Measurements from ENCODE around the gene SLC25A39. TPM values are rescaled to one million over a fixed set of nuclear protein-coding genes. Genes with fewer than 3 reads are reported as not detected.
A peak's percentile ranks its signal among the peaks of the same experiment; 100 is the strongest.

The SLC25A39 gene
- total RNA-seq, 1 experiment from 2014 or later: 129 TPM

GRCh38 chr17:44310188-44310587 lies 14.4 kb downstream of the SLC25A39 start:
- H3K27me3 ChIP-seq (replicated peaks): peaks cover 57% of the 10 kb centered on the region
- peaks cover 7% of the 10 kb centered on the region; the same call in 1 of the 2 replicates for H3K4me1 ChIP-seq (replicated peaks)
- no peaks in the 10 kb centered on the region; the same call in 1 of the 2 replicates for H3K9me3 ChIP-seq (replicated peaks)
- H3K27ac ChIP-seq: no peak overlapping the region
- H3K36me3 ChIP-seq: no peaks in the 10 kb centered on the region
- no peak overlapping the region for H3K4me3 ChIP-seq
- DNase-seq (ENCODE audit: low read depth in 1 of 2, low spot score in 2 of 2): no peak

DNA sequence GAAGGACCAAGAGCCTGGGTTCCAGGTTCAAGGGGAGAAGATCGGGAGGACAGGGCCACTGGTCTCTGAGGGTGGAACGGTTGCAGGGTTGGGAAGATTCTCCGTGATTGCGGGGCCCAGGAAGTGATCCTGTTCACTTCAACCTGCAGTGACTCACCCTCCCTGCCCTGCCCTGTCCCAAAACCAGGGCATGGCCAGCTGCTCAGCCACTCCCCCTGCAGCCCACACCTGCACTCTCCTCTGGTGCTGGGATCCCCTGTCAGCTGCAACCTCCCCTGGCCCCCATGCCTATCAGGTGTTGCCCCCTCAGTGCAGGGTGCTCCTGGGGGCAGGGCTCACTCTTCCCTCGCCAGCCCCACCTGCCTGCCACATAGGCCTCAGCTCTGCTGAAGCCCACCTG lies 15.2 kb downstream of the SLC25A39 start:
- Histone ChIP-seq H3K36me3 (no peaks in the 10 kb centered on the region), H3K27me3 (replicated peaks) (peaks cover 56% of the 10 kb centered on the region), H3K4me1 (replicated peaks) (0 out of 2 replicates have a peak, but pooled peaks cover 3% of the 10 kb centered on the region), H3K9me3 (replicated peaks) (no peaks in the 10 kb centered on the region; the same call in 1 of the 2 replicates), H3K27ac (no peak overlapping the region), H3K4me3 (no peak overlapping the region)
- no peak for DNase-seq (ENCODE audit: low read depth in 1 of 2, low spot score in 2 of 2)

- no peaks in the 10 kb centered on the region for H3K36me3 ChIP-seq
- H3K4me3 ChIP-seq: no peak overlapping the region
- 0 out of 2 replicates have a peak, but pooled peaks cover 3% of the 10 kb centered on the region for H3K4me1 ChIP-seq (replicated peaks)
- no peak overlapping the region for H3K27ac ChIP-seq
- no peaks in the 10 kb centered on the region; the same call in 1 of the 2 replicates for H3K9me3 ChIP-seq (replicated peaks)
- no peak for DNase-seq (ENCODE audit: low read depth in 1 of 2, low spot score in 2 of 2)
- peaks cover 54% of the 10 kb centered on the region for H3K27me3 ChIP-seq (replicated peaks)
These were observed 15.8 kb downstream of the SLC25A39 start for GRCh38 chr17:44308865-44309264.

DNA sequence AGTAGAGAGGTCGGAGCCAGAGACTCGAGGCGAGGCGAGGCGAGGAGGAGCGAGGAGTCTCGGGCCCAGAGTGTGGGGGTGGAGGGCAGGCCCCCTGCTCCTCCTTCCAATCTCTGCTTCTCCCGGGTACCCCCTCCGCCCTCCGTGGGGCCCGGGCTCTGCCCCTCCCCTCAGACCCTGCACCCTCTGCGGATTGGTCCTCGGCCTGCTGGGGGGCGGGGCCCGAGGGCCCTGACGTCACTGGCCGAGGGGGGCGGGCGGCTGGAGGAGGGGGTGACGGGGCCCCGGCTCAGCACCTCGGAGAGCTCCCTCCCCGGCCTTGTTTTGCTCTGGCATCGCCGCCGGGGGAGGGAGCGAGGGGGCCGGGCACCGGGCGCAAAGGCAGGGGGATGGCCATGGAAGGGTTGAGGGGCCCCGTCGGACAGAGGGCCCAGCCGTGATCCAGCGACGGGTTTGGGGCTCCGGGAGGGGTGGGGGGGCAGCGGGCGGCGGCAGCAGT lies 16.3 kb downstream of the SLC25A39 start, which contains the start of gene RUNDC3A:
Gene RUNDC3A, plus strand, starts transcription at position 282 of the 499 bp plus-strand sequence. CDS start 232 bp downstream, outside the sequence.
- H3K9me3 ChIP-seq (replicated peaks): no peaks in the 10 kb centered on the region; the same call in 1 of the 2 replicates
- no peak within 1 kb of the TSS for H3K4me3 ChIP-seq
- peak; percentile 52 to 84 for DNase-seq (ENCODE audit: low read depth in 1 of 2, low spot score in 2 of 2)
- no peak within 1 kb of the TSS for H3K27ac ChIP-seq
- H3K27me3 ChIP-seq (replicated peaks): peaks cover 53% of the 10 kb centered on the region
- H3K4me1 ChIP-seq (replicated peaks): 0 out of 2 replicates have a peak, but pooled peaks cover 3% of the 10 kb centered on the region
- no peaks in the 10 kb centered on the region for H3K36me3 ChIP-seq

DNA sequence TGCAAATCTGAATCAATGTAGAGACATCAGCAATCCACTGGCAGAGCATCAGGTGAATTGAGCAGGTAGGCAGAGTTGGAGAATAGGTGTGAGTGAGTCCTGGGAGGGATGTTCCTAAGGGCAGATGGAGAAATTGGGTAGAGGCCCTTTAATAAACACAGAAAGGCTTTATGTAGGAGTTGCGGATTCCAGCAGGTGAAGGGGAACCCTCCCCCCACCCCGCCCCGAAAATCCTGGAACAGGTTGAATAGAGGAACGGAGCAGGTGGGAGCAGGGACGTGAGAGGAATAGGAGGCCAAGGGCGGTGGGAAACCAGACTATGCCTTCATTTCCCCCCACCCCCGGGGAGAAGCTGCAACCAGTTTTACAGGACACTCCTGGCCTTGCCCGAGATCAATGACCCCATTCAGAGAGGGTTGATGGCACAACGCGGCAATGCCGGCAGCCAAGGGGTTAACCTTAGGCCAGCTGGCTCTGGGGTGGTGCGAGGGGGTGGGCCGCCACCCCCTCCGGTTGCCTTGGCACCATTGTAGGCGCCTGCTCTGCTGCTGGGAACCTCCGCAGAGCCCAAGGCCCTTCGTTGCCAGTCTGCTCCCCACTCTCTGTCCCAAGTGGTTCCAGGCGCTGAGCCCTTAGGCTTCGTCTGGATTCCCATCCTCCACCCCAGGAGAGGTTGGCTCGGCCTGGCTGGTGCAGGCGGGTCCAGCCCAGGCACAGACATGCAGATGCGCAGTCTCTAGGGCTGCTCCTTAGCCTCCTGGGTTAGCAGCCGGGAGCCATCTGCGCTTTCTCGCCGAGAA lies 17.0 kb downstream of the SLC25A39 start:
- H3K4me1 ChIP-seq (replicated peaks): 0 out of 2 replicates have a peak, but pooled peaks cover 3% of the 10 kb centered on the region
- H3K36me3 ChIP-seq: no peaks in the 10 kb centered on the region
- H3K9me3 ChIP-seq (replicated peaks): no peaks in the 10 kb centered on the region; the same call in 1 of the 2 replicates
- DNase-seq (ENCODE audit: low read depth in 1 of 2, low spot score in 2 of 2): no peak
- H3K27ac ChIP-seq: no peak overlapping the region
- peaks cover 52% of the 10 kb centered on the region for H3K27me3 ChIP-seq (replicated peaks)
- H3K4me3 ChIP-seq: no peak overlapping the region

- H3K36me3 ChIP-seq: no peaks in the 10 kb centered on the region
- DNase-seq (ENCODE audit: low read depth in 1 of 2, low spot score in 2 of 2): no peak
- no peaks in the 10 kb centered on the region; the same call in 1 of the 2 replicates for H3K9me3 ChIP-seq (replicated peaks)
- H3K27ac ChIP-seq: no peak overlapping the region
- H3K27me3 ChIP-seq (replicated peaks): peaks cover 57% of the 10 kb centered on the region
- no peak overlapping the region for H3K4me3 ChIP-seq
- 0 out of 2 replicates have a peak, but pooled peaks cover 3% of the 10 kb centered on the region for H3K4me1 ChIP-seq (replicated peaks)
These were observed 20.0 kb downstream of the SLC25A39 start for GRCh38 chr17:44304651-44305050.

- no peaks in the 10 kb centered on the region for H3K36me3 ChIP-seq
- no peak for DNase-seq (ENCODE audit: low read depth in 1 of 2, low spot score in 2 of 2)
- H3K4me1 ChIP-seq (replicated peaks): no peaks in the 10 kb centered on the region
- no peak overlapping the region for H3K4me3 ChIP-seq
- no peak overlapping the region for H3K27ac ChIP-seq
- H3K27me3 ChIP-seq (replicated peaks): peaks cover 43% of the 10 kb centered on the region
- H3K9me3 ChIP-seq (replicated peaks): no peaks in the 10 kb centered on the region
These were observed 26.6 kb downstream of the SLC25A39 start for GRCh38 chr17:44297975-44298374.

GRCh38 chr17:44293509-44294226 lies 31.0 kb downstream of the SLC25A39 start:
- Histone ChIP-seq H3K9me3 (replicated peaks) (no peaks in the 10 kb centered on the region), H3K27me3 (replicated peaks) (peaks cover 32% of the 10 kb centered on the region), H3K27ac (no peak overlapping the region), H3K4me1 (replicated peaks) (no peaks in the 10 kb centered on the region), H3K36me3 (no peaks in the 10 kb centered on the region), H3K4me3 (no peak overlapping the region)
- no peak for DNase-seq (ENCODE audit: low read depth in 1 of 2, low spot score in 2 of 2)

DNA sequence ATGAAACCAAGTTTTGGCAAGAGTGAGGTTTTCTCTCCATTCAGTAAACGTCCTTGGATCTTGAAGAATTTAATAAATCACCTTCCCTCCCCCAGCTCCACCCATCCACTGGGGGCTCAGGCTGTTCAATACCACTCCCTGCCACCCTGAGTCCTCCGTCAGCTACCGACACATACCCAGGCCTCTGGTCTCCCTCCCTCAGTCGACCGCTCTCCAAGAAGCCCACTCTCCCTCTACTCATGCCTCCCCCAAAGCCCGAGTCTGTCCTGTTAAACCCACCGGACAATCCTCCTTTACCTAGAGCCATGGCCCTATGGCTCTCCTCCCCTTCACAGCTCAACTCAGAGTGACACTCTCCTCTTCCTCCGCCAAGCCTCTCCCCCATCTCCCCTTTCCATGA lies 37.0 kb downstream of the SLC25A39 start:
- Histone ChIP-seq H3K4me1 (replicated peaks) (no peaks in the 10 kb centered on the region), H3K9me3 (replicated peaks) (no peaks in the 10 kb centered on the region), H3K36me3 (no peaks in the 10 kb centered on the region), H3K27me3 (replicated peaks) (peaks cover 18% of the 10 kb centered on the region), H3K4me3 (no peak overlapping the region), H3K27ac (no peak overlapping the region)
- DNase-seq (ENCODE audit: low read depth in 1 of 2, low spot score in 2 of 2): no peak

- H3K4me3 ChIP-seq: no peak overlapping the region
- H3K36me3 ChIP-seq: no peaks in the 10 kb centered on the region
- no peak for DNase-seq (ENCODE audit: low read depth in 1 of 2, low spot score in 2 of 2)
- peaks cover 8% of the 10 kb centered on the region for H3K27me3 ChIP-seq (replicated peaks)
- H3K9me3 ChIP-seq (replicated peaks): no peaks in the 10 kb centered on the region
- H3K4me1 ChIP-seq (replicated peaks): peaks cover 11% of the 10 kb centered on the region
- H3K27ac ChIP-seq: no peak overlapping the region
These were observed 40.6 kb downstream of the SLC25A39 start for GRCh38 chr17:44284024-44284400.

GRCh38 chr17:44283344-44284023 lies 41.1 kb downstream of the SLC25A39 start:
- no peaks in the 10 kb centered on the region for H3K9me3 ChIP-seq (replicated peaks)
- H3K4me1 ChIP-seq (replicated peaks): peaks cover 11% of the 10 kb centered on the region
- no peaks in the 10 kb centered on the region for H3K36me3 ChIP-seq

DNA sequence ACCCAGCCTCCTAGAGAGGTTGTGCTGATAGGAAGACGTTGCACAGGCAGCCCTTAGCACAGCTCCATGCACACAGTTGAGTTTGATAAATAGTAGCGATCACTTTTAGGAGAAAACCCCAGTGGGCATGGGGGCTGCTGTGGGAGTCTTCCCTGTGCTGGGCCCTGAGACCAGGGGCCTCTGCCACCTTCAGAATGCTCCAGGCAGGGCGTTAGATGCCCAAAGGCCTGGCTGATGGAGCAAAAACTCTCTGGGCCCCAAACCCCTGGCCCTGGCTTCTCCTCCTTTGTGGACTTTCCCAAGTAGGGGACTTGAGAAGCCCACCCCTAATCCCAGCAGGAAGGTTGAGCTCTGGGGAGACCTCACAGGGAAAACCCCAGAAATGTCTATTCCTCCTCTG lies 42.4 kb downstream of the SLC25A39 start:
- DNase-seq (ENCODE audit: low read depth in 1 of 2, low spot score in 2 of 2): no peak
- Histone ChIP-seq H3K9me3 (replicated peaks) (no peaks in the 10 kb centered on the region), H3K27ac (no peak overlapping the region), H3K4me1 (replicated peaks) (peaks cover 11% of the 10 kb centered on the region), H3K4me3 (no peak overlapping the region), H3K36me3 (no peaks in the 10 kb centered on the region), H3K27me3 (replicated peaks) (no peaks in the 10 kb centered on the region; the same call in none of the 2 replicates)

More at GRCh38 chr17:44283344-44284023, 41.1 kb downstream of the SLC25A39 start:
- no peak overlapping the region for H3K27ac ChIP-seq
- no peak overlapping the region for H3K4me3 ChIP-seq
- peaks cover 4% of the 10 kb centered on the region for H3K27me3 ChIP-seq (replicated peaks)
- DNase-seq (ENCODE audit: low read depth in 1 of 2, low spot score in 2 of 2): no peak

DNA sequence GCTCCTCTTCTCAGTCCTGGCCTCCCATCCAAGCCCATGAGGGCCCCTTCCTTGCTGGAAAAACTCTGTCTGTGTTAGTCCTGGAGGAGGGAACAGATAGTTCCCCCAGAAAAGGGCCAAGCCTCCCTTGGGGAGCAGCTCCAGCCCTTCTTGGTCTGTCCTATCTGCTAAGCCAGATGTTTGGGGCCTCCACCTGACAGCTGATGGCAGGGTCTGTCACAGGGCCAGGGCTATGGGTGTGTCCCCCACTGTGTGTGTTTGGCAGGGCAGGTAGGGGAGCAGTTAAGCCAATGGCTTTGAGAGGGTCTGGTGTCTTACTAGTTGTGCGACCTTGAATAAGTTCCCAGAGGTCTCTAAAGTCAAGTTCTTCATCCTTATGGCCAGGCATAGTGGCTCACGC lies 43.1 kb downstream of the SLC25A39 start:
- H3K9me3 ChIP-seq (replicated peaks): no peaks in the 10 kb centered on the region
- no peaks in the 10 kb centered on the region for H3K36me3 ChIP-seq
- no peak overlapping the region for H3K27ac ChIP-seq
- no peaks in the 10 kb centered on the region; the same call in none of the 2 replicates for H3K27me3 ChIP-seq (replicated peaks)
- H3K4me1 ChIP-seq (replicated peaks): peaks cover 11% of the 10 kb centered on the region
- H3K4me3 ChIP-seq: no peak overlapping the region
- DNase-seq (ENCODE audit: low read depth in 1 of 2, low spot score in 2 of 2): no peak
